Tibial nerve (tissue), 4 donors: ENCODE data around the gene PTER. TPM values are rescaled to one million over a fixed set of nuclear protein-coding genes. Genes with fewer than 3 reads are reported as not detected.

Experiments
- DNase-seq, 2 donors: peaks; one replicate each; pipeline ENCODE4 v3.0.0-alpha.2; 2019; ENCODE audit warnings: low spot score in 2 of 2
- H3K27ac ChIP-seq, 4 donors: fragments of 200-600 bp; sonication (generic) in 3 of 4; one replicate each; pipeline ENCODE4 v1.5.1; 2017 to 2019; ENCODE audit warnings: mild to moderate bottlenecking in 1 of 4
- H3K27me3 ChIP-seq, 2 donors: fragments of 200-600 bp; sonication (generic) in 1 of 2; one replicate each; pipeline versions ENCODE4 v1.5.1 to v1.6.0; 2017 to 2019
- H3K36me3 ChIP-seq, 3 donors: fragments of 200-600 bp; sonication (generic); one replicate each; pipeline ENCODE4 v1.5.1; 2018 to 2019
- H3K4me1 ChIP-seq, 4 donors: fragments of 200-600 bp; sonication (generic) in 3 of 4; one replicate each; pipeline ENCODE4 v1.5.1; 2017 to 2019
- H3K4me3 ChIP-seq, 4 donors: fragments of 200-600 bp; sonication (generic) in 3 of 4; one replicate each; pipeline ENCODE4 v1.5.1; 2017 to 2019; ENCODE audit warnings: mild to moderate bottlenecking in 1 of 4, moderate library complexity in 1 of 4
- H3K9me3 ChIP-seq, 4 donors: fragments of 200-600 bp; sonication (generic) in 3 of 4; one replicate each; pipeline ENCODE4 v1.5.1; 2017 to 2019
- EP300 ChIP-seq, 2 donors: sonication (generic); formaldehyde crosslinking; IDR thresholded peaks; one replicate each; pipeline ENCODE4 v1.6.1; 2017; ENCODE audit warnings: antibody characterized with exemption in 2 of 2, mild to moderate bottlenecking in 1 of 2
- POLR2A ChIP-seq, 2 donors: fragments of 450-650 bp; IDR thresholded peaks; one replicate each; pipeline ENCODE4 v1.6.1; 2017; ENCODE audit warnings: antibody characterized with exemption in 2 of 2, mild to moderate bottlenecking in 2 of 2, moderate library complexity in 2 of 2
- WGBS, 2 donors: methylation state at CpG; one replicate each; pipeline ENCODE4 v1.1.5; 2018; 5-methylcytosine and 5-hydroxymethylcytosine counted together
- total RNA-seq, 4 donors: library from RNA; depleted of rRNA; stranded (reverse); fragments of >200 nt; gene quantifications; one replicate each; pipeline ENCODE4 v1.1.0, GENCODE V29; 2016
- TF ChIP-seq, protein P1 (sequence below), 5 experiments: fragments of 200-600 bp in 3 of 5; fragments of 450-650 bp in 2 of 5; sonication (generic) in 3 of 5; IDR thresholded peaks; one replicate each; pipeline ENCODE4 v1.5.1; 2016 to 2019; ENCODE audit warnings: antibody characterized with exemption in 5 of 5, mild to moderate bottlenecking in 3 of 5, moderate library complexity in 2 of 5

PTER gene
- total RNA-seq, 4 donors from 2014 or later, result 4.9 to 26.4 (median 12.1) TPM

- Histone ChIP-seq H3K36me3 (no peaks in the 10 kb centered on the region), H3K27me3 (peaks cover 0 to 48% of the 10 kb centered on the region in 2 donors)
- TF ChIP-seq EP300 (IDR thresholded peaks at IDR 0.05), result no peak
- TF ChIP-seq, protein P1, sequence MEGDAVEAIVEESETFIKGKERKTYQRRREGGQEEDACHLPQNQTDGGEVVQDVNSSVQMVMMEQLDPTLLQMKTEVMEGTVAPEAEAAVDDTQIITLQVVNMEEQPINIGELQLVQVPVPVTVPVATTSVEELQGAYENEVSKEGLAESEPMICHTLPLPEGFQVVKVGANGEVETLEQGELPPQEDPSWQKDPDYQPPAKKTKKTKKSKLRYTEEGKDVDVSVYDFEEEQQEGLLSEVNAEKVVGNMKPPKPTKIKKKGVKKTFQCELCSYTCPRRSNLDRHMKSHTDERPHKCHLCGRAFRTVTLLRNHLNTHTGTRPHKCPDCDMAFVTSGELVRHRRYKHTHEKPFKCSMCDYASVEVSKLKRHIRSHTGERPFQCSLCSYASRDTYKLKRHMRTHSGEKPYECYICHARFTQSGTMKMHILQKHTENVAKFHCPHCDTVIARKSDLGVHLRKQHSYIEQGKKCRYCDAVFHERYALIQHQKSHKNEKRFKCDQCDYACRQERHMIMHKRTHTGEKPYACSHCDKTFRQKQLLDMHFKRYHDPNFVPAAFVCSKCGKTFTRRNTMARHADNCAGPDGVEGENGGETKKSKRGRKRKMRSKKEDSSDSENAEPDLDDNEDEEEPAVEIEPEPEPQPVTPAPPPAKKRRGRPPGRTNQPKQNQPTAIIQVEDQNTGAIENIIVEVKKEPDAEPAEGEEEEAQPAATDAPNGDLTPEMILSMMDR (IDR thresholded peaks at IDR 0.05), result no peak
- TF ChIP-seq POLR2A (IDR thresholded peaks at IDR 0.05), result no peak
Observed at GRCh38 chr10:16519908-16520861, 83.4 kb downstream of the PTER start.

DNA sequence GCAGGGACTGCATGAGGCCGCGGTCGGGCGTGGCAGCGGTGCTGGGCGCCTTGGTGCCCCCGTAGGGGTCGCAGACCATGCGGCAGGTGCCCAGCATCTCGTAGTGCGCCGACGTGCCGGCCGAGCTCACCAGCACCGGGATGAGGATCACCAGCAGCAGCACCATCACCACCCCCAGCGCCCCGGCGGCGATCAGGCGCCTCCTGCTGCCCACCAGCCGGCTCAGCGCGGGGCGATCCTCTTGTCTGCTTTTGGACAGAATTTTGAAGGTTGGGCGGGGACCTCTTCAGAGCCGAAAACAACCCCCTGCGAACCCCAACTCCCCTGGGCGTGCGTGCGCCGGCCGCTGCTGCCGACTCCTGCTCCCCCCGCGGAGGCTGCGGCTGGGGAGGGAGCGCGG is 84.1 kb downstream of the PTER start:
- Histone ChIP-seq H3K27ac (no peak overlapping the region), H3K4me3 (peak overlapping the region; percentile 33 to 58 (median 36)), H3K36me3 (no peaks in the 10 kb centered on the region), H3K9me3 (no peaks in the 10 kb centered on the region), H3K4me1 (peaks cover 0 to 28% (median 15%) of the 10 kb centered on the region in 4 donors), H3K27me3 (peaks cover 0 to 48% of the 10 kb centered on the region in 2 donors)
- TF ChIP-seq, protein P1 (IDR thresholded peaks at IDR 0.05), result no peak
- TF ChIP-seq EP300 (IDR thresholded peaks at IDR 0.05), result no peak
- TF ChIP-seq POLR2A (IDR thresholded peaks at IDR 0.05), result no peak
- WGBS, 2 donors, result 0% methylated on average over 13 to 26 of the region's 39 CpGs
- no peak for DNase-seq

More at GRCh38 chr10:16519908-16520861, 83.4 kb downstream of the PTER start:
- H3K4me3 ChIP-seq, result peak overlapping the region; percentile 28 to 58 (median 31)
- H3K27ac ChIP-seq, result no peak overlapping the region
- WGBS, 2 donors, result 3 to 5% methylated on average over 27 to 63 of the region's 104 CpGs
- H3K9me3 ChIP-seq, result no peaks in the 10 kb centered on the region
- no peak for DNase-seq
- H3K4me1 ChIP-seq, result peaks cover 0 to 28% (median 15%) of the 10 kb centered on the region in 4 donors

DNA sequence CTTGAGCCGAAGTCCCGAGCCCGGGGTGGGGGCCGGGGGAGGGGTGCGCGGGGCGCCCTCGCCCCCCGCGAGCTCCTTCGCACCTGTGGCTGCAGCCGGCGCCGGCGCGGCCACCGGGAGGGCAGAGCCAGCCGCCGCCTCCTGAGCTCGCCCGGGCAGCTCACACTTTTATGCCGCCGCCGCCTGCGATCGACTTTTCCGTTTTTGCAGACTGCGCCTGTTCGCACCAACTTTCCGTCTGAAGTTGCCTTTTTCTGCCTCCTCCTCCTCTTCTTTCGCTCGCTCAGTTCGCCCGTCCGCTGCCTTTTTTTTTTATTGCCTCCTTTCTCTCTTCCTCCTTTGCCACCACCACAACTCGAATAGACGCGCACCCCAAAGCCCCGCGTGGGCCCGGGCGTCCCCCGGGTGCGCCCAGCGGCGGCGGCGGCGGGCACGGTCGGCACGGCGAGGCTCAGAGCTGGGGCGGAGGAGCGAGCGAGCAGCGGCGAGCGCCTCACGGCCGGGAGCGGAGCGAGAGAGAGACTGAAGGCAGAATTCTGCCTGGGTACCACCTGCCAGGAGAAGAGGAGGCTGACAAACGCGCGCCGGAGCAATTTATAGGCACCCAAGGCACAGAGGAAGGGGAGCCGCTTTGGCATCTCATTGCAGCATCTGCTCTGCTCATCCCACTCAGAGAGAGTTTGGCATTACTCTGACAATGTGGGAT is 84.7 kb downstream of the PTER start, which contains the start of gene C1QL3:
C1QL3 (minus strand) TSS at position 569 of the 706 bp plus-strand sequence. CDS start 814 bp downstream, outside the sequence.
- H3K4me3 ChIP-seq, result peak within 1 kb of the TSS; percentile 33 to 58 (median 36)
- no peaks in the 10 kb centered on the region for H3K9me3 ChIP-seq
- WGBS, 2 donors, result 2 to 3% methylated on average over 47 to 49 of the region's 68 CpGs
- TF ChIP-seq EP300 (IDR thresholded peaks at IDR 0.05), result no peak
- no peak for TF ChIP-seq POLR2A (IDR thresholded peaks at IDR 0.05)
- TF ChIP-seq, protein P1 (IDR thresholded peaks at IDR 0.05), result no peak
- H3K4me1 ChIP-seq, result peaks cover 0 to 28% (median 15%) of the 10 kb centered on the region in 4 donors
- no peaks in the 10 kb centered on the region for H3K36me3 ChIP-seq
- no peak for DNase-seq
- no peak within 1 kb of the TSS for H3K27ac ChIP-seq
- peaks cover 0 to 48% of the 10 kb centered on the region in 2 donors for H3K27me3 ChIP-seq

- no peak for DNase-seq
- H3K4me1 ChIP-seq, result no peaks in the 10 kb centered on the region
- WGBS, 2 donors, result 53 to 55% methylated on average over 4 of the region's 4 CpGs
Observed at GRCh38 chr10:16527452-16527851, 90.6 kb downstream of the PTER start.

More at GRCh38 chr10:16527452-16527851, 90.6 kb downstream of the PTER start:
- H3K27ac ChIP-seq, result no peak overlapping the region
- no peak overlapping the region for H3K4me3 ChIP-seq
- no peaks in the 10 kb centered on the region for H3K36me3 ChIP-seq
- H3K27me3 ChIP-seq, result peaks cover 0 to 6% of the 10 kb centered on the region in 2 donors
- TF ChIP-seq, protein P1 (IDR thresholded peaks at IDR 0.05), result no peak
- no peak for TF ChIP-seq POLR2A (IDR thresholded peaks at IDR 0.05)
- no peak for TF ChIP-seq EP300 (IDR thresholded peaks at IDR 0.05)
- H3K9me3 ChIP-seq, result no peaks in the 10 kb centered on the region
